ENCODE results near the gene MMD. TPM values are rescaled to one million over a fixed set of nuclear protein-coding genes. Genes with fewer than 3 reads are reported as not detected.

Gene MMD
- total RNA-seq, 6 experiments from 2014 or later, result 2.8 to 17.2 (median 12.4) TPM

DNA sequence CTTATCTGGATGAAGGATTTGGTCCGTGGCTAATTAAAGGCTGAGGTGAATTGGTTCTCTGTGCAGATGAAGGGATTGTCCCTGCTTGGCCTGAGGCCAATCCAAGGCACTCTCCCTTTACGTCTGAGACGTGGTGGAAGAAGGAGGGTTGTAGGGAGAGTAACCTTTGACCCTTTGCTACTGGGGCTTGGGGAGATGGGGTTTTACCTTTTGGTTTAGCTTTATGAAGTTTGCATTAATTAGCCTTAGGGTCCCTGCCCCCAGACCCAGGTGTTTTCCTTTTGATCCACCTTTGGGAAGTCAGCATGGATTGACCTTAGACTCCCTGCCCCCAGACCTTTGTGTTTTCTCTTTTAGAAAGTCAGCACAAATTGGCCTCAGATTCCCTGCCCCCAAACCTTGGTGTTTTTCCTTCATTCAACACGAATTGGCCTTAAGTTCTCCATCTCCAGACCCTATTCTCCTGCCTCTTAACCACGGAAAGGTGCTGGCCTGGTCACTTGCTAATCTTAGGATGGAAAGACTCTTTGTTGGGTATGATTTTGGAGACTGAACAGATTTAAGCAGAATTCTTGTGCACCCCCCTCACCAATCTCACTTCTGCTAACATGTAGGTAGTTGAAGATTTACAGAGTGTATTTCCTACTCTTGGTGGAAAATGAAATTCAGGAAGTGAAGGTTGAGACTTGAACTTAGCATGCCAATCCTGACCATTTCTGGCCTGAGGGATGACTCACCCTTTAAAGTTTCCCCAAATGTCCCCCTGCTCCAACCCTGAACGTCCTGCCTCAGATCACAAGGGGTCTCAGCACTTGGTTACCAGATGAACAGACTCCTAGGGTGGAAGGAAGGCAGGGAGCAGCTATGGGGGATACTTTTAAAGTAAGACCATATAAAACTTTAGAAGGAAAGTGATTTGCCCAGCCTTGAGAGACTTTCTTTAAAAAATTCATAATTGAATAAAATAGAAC is 23.1 kb upstream of the MMD start:
- no peaks in the 10 kb centered on the region for H3K27me3 ChIP-seq
- intact Hi-C loops (cut with DNase I), result no loop called here
- DNase-seq, result no peak
- no peak for TF ChIP-seq POLR2A (IDR thresholded peaks at IDR 0.05)
- TF ChIP-seq, protein P1, sequence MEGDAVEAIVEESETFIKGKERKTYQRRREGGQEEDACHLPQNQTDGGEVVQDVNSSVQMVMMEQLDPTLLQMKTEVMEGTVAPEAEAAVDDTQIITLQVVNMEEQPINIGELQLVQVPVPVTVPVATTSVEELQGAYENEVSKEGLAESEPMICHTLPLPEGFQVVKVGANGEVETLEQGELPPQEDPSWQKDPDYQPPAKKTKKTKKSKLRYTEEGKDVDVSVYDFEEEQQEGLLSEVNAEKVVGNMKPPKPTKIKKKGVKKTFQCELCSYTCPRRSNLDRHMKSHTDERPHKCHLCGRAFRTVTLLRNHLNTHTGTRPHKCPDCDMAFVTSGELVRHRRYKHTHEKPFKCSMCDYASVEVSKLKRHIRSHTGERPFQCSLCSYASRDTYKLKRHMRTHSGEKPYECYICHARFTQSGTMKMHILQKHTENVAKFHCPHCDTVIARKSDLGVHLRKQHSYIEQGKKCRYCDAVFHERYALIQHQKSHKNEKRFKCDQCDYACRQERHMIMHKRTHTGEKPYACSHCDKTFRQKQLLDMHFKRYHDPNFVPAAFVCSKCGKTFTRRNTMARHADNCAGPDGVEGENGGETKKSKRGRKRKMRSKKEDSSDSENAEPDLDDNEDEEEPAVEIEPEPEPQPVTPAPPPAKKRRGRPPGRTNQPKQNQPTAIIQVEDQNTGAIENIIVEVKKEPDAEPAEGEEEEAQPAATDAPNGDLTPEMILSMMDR (IDR thresholded peaks at IDR 0.05), result no peak
- peaks cover 0 to 23% (median 9%) of the 10 kb centered on the region in 4 donors for H3K4me1 ChIP-seq
- ATAC-seq, result peak in 2 of 4 donors; percentile 3 to 41
- no peaks in the 10 kb centered on the region for H3K9me3 ChIP-seq
- peak overlapping the region; percentile 86 to 92 (median 91) for H3K27ac ChIP-seq
- 50% methylated on average over 5 of the region's 6 CpGs for WGBS (ENCODE audit: insufficient coverage, low coverage, low lambda C conversion rate, missing lambda C conversion rate)
- no peaks in the 10 kb centered on the region for H3K36me3 ChIP-seq
- H3K4me3 ChIP-seq, result no peak overlapping the region

DNA sequence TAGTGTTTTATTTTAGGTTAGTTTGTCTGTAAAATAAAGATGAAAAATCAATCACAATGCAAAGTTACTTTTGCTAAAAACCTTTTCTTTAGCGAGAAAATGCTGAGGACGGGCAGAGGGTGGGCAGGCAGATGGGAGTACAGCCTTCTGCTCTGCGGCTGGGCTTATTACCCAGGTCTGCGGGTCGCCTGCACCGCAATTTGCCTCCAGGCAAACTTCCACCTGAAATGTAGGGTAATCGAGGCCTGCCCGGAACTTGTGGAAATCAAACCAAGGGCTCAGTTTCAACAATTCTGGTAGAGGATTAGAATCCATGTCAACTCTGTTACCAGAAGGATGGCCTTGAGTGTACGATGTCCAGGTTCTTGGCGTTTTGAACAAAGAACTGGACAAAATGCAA is 22.3 kb upstream of the MMD start:
- H3K4me3 ChIP-seq, result no peak overlapping the region
- DNase-seq (no peak), ATAC-seq (no peak)
- TF ChIP-seq, protein P1 (IDR thresholded peaks at IDR 0.05), result no peak
- no peak for TF ChIP-seq POLR2A (IDR thresholded peaks at IDR 0.05)
- H3K27me3 ChIP-seq, result no peaks in the 10 kb centered on the region
- H3K9me3 ChIP-seq, result no peaks in the 10 kb centered on the region
- peaks cover 0 to 23% (median 9%) of the 10 kb centered on the region in 4 donors for H3K4me1 ChIP-seq
- 93% methylated on average over 10 of the region's 10 CpGs for WGBS (ENCODE audit: insufficient coverage, low coverage, low lambda C conversion rate, missing lambda C conversion rate)
- intact Hi-C loops (cut with DNase I), result no loop called here
- H3K27ac ChIP-seq, result no peak overlapping the region
- H3K36me3 ChIP-seq, result no peaks in the 10 kb centered on the region

DNA sequence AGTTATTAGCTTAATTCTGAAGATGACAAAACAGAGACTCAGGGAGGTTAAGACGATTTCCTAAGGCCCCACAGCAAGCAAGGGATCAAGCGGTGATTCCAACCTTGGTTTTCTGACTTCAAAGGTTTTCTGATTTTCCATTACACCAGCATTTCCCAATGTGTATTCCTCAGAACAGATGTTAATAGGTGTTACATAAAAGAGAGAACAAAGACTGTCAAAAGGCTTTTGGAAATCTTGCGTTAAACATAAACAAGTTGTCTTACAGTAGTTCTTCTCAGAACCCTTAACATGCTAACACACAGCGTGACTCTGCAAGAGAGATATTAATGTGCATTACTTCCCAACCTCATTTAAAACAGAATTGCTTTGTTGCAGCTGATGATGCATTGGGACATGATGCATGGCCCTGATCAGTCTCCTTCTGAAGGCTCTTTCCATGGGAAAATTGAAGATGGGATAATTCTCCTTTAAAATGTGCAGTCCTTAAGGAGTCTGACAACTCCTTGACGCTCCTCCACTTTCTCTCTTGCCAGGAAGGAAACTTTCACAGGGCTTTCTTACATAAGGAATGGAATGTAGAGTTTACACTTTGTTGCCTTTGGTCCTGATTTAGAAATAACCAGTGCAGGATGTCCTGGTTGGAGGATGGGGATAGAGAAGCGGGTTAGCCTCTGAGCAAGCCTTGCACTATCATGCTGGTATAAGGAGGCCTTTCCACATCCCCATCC is 21.5 kb upstream of the MMD start:
- Histone ChIP-seq H3K4me3 (no peak overlapping the region), H3K9me3 (no peaks in the 10 kb centered on the region), H3K36me3 (no peaks in the 10 kb centered on the region), H3K27ac (no peak overlapping the region), H3K27me3 (no peaks in the 10 kb centered on the region), H3K4me1 (peaks cover 0 to 19% (median 9%) of the 10 kb centered on the region in 4 donors)
- DNase-seq (no peak), ATAC-seq (no peak)
- TF ChIP-seq, protein P1 (IDR thresholded peaks at IDR 0.05), result no peak
- no peak for TF ChIP-seq POLR2A (IDR thresholded peaks at IDR 0.05)
- WGBS (ENCODE audit: insufficient coverage, low coverage, low lambda C conversion rate, missing lambda C conversion rate), result 84% methylated on average over 4 of the region's 6 CpGs
- intact Hi-C loops (cut with DNase I), result no loop called here

DNA sequence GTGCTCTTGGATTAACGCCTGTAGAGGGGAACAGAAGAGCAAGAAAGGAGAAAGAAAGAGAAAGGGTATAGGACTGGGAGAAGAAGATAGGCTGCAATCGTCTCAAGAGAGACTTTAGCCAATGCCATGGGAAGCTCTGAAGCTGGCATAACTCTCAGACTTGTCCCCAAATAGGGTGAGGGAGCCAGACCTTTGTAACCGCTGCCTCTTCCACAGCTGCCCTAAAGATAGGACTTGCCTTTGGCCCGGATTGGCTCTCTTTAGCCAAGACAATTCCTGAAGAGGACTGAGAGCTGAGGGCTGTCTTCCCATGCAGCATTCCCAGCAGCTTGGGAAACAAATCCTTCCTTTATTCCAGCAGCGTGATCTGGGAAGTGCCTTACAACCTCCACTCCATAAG is 20.8 kb upstream of the MMD start:
- 92% methylated on average over 2 of the region's 5 CpGs for WGBS (ENCODE audit: insufficient coverage, low coverage, low lambda C conversion rate, missing lambda C conversion rate)
- ATAC-seq, result no peak
- Histone ChIP-seq H3K36me3 (no peaks in the 10 kb centered on the region), H3K27me3 (no peaks in the 10 kb centered on the region), H3K4me1 (peaks cover 0 to 19% (median 9%) of the 10 kb centered on the region in 4 donors), H3K4me3 (no peak overlapping the region), H3K9me3 (no peaks in the 10 kb centered on the region), H3K27ac (no peak overlapping the region)
- intact Hi-C loops (cut with DNase I), result no loop called here
- no peak for DNase-seq
- no peak for TF ChIP-seq POLR2A (IDR thresholded peaks at IDR 0.05)
- TF ChIP-seq, protein P1 (IDR thresholded peaks at IDR 0.05), result no peak
